Heart left ventricle (tissue), 16 donors: Measurements from ENCODE around the gene ZNF771. TPM values are rescaled to one million over a fixed set of nuclear protein-coding genes. Genes with fewer than 3 reads are reported as not detected.

ENCODE experiments used
- ATAC-seq, 4 donors: fragments of 200-7000 bp; cut with Tn5 transposase; one replicate each; pipeline ENCODE4 v1.9.1; 2020 to 2022; ENCODE audit warnings: moderate library complexity in 4 of 4, mild to moderate bottlenecking in 3 of 4, moderate number of reproducible peaks in 1 of 4
- DNase-seq, 5 donors: peaks; one replicate each; pipeline ENCODE4 v3.0.0-alpha.2; 2020
- H3K27ac ChIP-seq, 12 donors: fragments of 200-600 bp; sonication (generic) in 4 of 12; one replicate each; pipeline versions ENCODE4 v1.5.0 to v1.8.0; 2016 to 2022; ENCODE audit warnings: mild to moderate bottlenecking in 2 of 12
- H3K27me3 ChIP-seq, 9 donors: fragments of 200-600 bp; sonication (generic) in 2 of 9; one replicate each; pipeline versions ENCODE4 v1.5.1 to v1.8.0; 2016 to 2022; ENCODE audit warnings: mild to moderate bottlenecking in 3 of 9
- H3K36me3 ChIP-seq, 9 donors: fragments of 200-600 bp; sonication (generic) in 2 of 9; one replicate each; pipeline versions ENCODE4 v1.5.0 to v1.8.0; 2018 to 2022; ENCODE audit warnings: mild to moderate bottlenecking in 2 of 9
- H3K4me1 ChIP-seq, 12 donors: fragments of 200-600 bp; sonication (generic) in 4 of 12; one replicate each; pipeline versions ENCODE4 v1.5.0 to v1.8.0; 2016 to 2022; ENCODE audit warnings: mild to moderate bottlenecking in 3 of 12
- H3K4me3 ChIP-seq, 12 donors: fragments of 200-600 bp; sonication (generic) in 4 of 12; one replicate each; pipeline versions ENCODE4 v1.5.0 to v1.8.0; 2017 to 2022; ENCODE audit warnings: mild to moderate bottlenecking in 9 of 12, moderate library complexity in 4 of 12
- H3K9me3 ChIP-seq, 12 donors: fragments of 200-600 bp; sonication (generic) in 4 of 12; one replicate each; pipeline versions ENCODE4 v1.5.0 to v1.8.0; 2016 to 2022; ENCODE audit warnings: mild to moderate bottlenecking in 1 of 12
- POLR2A ChIP-seq, 2 donors: fragments of 450-650 bp; IDR thresholded peaks; one replicate each; pipeline ENCODE4 v1.6.1; 2017; ENCODE audit warnings: antibody characterized with exemption in 2 of 2, mild to moderate bottlenecking in 2 of 2, moderate library complexity in 2 of 2
- WGBS, 4 donors: extraction: QIAGEN DNeasy Blood & Tissue Kit in 2 of 4; methylation state at CpG; one replicate each; pipeline versions ENCODE4 v1.1.5 to v1.1.7; 2013 to 2018; 5-methylcytosine and 5-hydroxymethylcytosine counted together
- intact Hi-C, 10 donors: fragments of 100-400 bp; cut with DNase I; formaldehyde crosslinking; loops; one replicate each; pipeline versions ENCODE4 v1.11.1 to v1.14.2; 2022
- polyA plus RNA-seq, 2 donors: library from polyadenylated mRNA; stranded (reverse); fragments of 200-250 nt; gene quantifications; one replicate each; pipeline ENCODE4 v1.2.3, GENCODE V29; 2013
- total RNA-seq, 9 donors: library from RNA; depleted of rRNA in 2 of 9; stranded (reverse); fragments of >200 nt in 2 of 9; fragmentation: NEBNext Ultra II Directional in 3 of 9; extraction: Animal tissue kit (Norgen Biotek cat#: 25700) in 3 of 9; gene quantifications; one replicate each; pipeline versions ENCODE4 v1.1.0 to v1.2.4, GENCODE V29; 2016 to 2023
- TF ChIP-seq, protein P1 (sequence below), 12 donors: fragments of 200-600 bp; sonication (generic) in 4 of 12; IDR thresholded peaks; one replicate each; pipeline versions ENCODE4 v1.5.0 to v1.8.0; 2018 to 2022; ENCODE audit warnings: antibody characterized with exemption in 12 of 12, mild to moderate bottlenecking in 5 of 12
- donor health status: ischemic (EF 13 %, LVEDD 7.1; RV severe dilation, severe dysfunction).
- donor health status: healthy with polysubstance abuse.
- donor health status: DM: no; HTN: yes; CAD: no.
- donor health status: DM: no; HTN: no; CAD: no.
- donor health status: ischemic (EF 25% LVEDD 6.9; RV normal size, moderate dysfunction).
- donor health status: ischemic (EF 25% LVEDD 5.7; RV mildly dilated, moderate dysfunction).
- donor health status: healthy.
- donor health status: DM: yes; HTN: yes; CAD: no.
- donor health status: ischemic (EF 35%, LVEDD 5.7; RV mildly dilated, moderate dysfunction).
- donor health status: nonischemic (EF 11% LVEDD 7.7; RV severe dilation, severe dysfunction).
- donor health status: DM: yes; HTN: yes; CAD: no.
- donor health status: PGD.
- donor health status: ischemic (EF 29% LVEDD 5.4; RV normal size, mild dysfunction).
- donor health status: nonischemic (EF 23%, LVEDD 6.1; RV moderate dilation, normal function).

ZNF771 gene
- total and polyA plus RNA-seq, 11 donors = 4.4 to 18.8 (median 6.8) TPM

DNA sequence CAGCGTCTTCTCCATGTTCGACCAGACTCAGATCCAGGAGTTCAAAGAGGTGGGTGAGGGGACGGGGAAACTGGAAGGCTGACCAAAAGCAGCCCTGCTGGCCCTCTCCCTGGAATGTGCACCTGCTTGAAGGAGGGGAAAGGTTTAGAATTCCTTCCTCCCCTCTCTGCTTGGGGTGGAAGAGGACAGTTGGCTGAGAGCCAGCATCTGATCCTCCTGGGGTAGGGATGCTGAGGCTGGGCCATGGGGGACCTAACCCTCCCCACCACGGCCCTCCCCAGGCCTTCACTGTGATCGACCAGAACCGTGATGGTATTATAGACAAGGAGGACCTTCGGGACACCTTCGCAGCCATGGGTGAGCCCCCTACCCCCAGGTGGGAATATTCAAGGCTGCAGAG is 31.5 kb upstream of the ZNF771 start:
- Histone ChIP-seq H3K9me3 (no peaks in the 10 kb centered on the region), H3K36me3 (no peaks in the 10 kb centered on the region), H3K27ac (peak overlapping the region in 1 of 12 donors; percentile 99), H3K27me3 (no peaks in the 10 kb centered on the region), H3K4me3 (no peak overlapping the region), H3K4me1 (peaks cover 0 to 37% (median 22%) of the 10 kb centered on the region in 12 donors)
- DNase-seq = peak in 1 of 5 donors; percentile 24
- intact Hi-C loops = no loop called here
- ATAC-seq = no peak
- TF ChIP-seq, protein P1, sequence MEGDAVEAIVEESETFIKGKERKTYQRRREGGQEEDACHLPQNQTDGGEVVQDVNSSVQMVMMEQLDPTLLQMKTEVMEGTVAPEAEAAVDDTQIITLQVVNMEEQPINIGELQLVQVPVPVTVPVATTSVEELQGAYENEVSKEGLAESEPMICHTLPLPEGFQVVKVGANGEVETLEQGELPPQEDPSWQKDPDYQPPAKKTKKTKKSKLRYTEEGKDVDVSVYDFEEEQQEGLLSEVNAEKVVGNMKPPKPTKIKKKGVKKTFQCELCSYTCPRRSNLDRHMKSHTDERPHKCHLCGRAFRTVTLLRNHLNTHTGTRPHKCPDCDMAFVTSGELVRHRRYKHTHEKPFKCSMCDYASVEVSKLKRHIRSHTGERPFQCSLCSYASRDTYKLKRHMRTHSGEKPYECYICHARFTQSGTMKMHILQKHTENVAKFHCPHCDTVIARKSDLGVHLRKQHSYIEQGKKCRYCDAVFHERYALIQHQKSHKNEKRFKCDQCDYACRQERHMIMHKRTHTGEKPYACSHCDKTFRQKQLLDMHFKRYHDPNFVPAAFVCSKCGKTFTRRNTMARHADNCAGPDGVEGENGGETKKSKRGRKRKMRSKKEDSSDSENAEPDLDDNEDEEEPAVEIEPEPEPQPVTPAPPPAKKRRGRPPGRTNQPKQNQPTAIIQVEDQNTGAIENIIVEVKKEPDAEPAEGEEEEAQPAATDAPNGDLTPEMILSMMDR (IDR thresholded peaks at IDR 0.05) = no peak
- TF ChIP-seq POLR2A (IDR thresholded peaks at IDR 0.05) = no peak
- WGBS, 4 donors = 88 to 91% (median 90%) methylated on average over 8 of the region's 8 CpGs

DNA sequence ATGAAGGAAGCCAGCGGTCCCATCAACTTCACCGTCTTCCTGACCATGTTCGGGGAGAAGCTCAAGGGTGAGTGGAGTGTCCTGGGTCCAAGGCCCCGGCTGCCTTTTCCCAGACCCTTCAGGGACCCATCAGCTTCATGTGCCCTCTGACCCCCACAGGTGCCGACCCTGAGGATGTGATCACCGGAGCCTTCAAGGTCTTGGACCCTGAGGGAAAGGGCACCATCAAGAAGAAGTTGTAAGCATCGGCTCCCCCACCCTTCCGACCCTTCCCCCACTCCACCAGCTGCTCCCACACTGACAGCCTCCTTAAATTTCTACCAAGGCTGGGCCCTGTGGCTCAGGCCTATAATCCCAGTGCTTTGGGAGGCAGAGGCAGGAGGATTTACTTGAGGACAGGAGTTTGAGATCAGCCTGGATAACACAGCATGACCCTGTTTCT is 30.9 kb upstream of the ZNF771 start:
- Histone ChIP-seq H3K36me3 (no peaks in the 10 kb centered on the region), H3K27ac (peak overlapping the region in 2 of 12 donors; percentile 99 to 100), H3K4me1 (peaks cover 0 to 37% (median 20%) of the 10 kb centered on the region in 12 donors), H3K4me3 (no peak overlapping the region), H3K9me3 (no peaks in the 10 kb centered on the region), H3K27me3 (no peaks in the 10 kb centered on the region)
- DNase-seq = no peak
- TF ChIP-seq POLR2A (IDR thresholded peaks at IDR 0.05) = no peak
- TF ChIP-seq, protein P1 (IDR thresholded peaks at IDR 0.05) = no peak
- intact Hi-C loops = no loop called here
- 93 to 100% (median 95%) methylated on average over 2 to 8 of the region's 8 CpGs for WGBS, 4 donors
- no peak for ATAC-seq

DNA sequence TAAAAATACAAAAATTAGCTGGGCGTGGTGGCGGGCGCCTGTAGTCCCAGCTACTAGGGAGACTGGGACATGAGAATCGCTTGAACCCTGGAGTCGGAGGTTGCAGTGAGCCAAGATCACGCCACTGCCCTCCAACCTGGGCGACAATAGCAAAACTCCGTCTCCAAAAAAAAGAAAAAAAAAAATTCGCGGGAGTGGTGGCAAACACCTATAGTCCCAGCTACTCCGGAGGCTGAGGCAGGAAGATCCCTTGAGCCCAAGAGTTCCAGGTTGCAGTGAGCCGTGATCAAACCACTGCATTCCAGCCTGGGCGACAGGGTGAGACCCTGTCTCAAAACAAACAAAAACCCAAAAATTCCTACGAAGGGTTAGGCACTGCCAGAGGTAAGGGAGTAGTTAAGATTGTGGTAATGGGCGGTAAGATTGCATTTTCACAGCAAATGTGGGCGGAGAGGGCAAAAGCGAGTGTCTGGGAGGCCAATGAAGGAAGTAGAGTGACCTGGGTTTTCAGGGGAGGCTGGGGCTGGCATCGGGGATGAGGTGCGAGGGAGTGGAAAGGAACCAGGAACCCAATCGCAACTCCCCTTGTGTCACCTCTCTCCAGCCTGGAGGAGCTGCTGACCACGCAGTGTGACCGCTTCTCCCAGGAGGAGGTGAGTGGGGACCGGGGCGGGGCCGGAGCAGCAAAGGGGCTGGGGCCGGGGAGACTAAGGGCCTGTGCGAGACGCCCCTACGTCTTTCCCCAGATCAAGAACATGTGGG is 30.2 kb upstream of the ZNF771 start:
- peak overlapping the region; percentile 45 to 82 (median 70) for H3K4me3 ChIP-seq
- 46 to 50% (median 48%) methylated on average over 27 to 29 of the region's 29 CpGs for WGBS, 4 donors
- no peaks in the 10 kb centered on the region for H3K9me3 ChIP-seq
- intact Hi-C loops = no loop called here
- TF ChIP-seq POLR2A (IDR thresholded peaks at IDR 0.05) = no peak
- TF ChIP-seq, protein P1 (IDR thresholded peaks at IDR 0.05) = no peak
- peak in 1 of 5 donors; percentile 34 for DNase-seq
- peak overlapping the region; percentile 97 to 100 (median 99) for H3K27ac ChIP-seq
- H3K27me3 ChIP-seq = no peaks in the 10 kb centered on the region
- no peaks in the 10 kb centered on the region for H3K36me3 ChIP-seq
- ATAC-seq = no peak
- H3K4me1 ChIP-seq = peaks cover 0 to 34% (median 16%) of the 10 kb centered on the region in 12 donors

DNA sequence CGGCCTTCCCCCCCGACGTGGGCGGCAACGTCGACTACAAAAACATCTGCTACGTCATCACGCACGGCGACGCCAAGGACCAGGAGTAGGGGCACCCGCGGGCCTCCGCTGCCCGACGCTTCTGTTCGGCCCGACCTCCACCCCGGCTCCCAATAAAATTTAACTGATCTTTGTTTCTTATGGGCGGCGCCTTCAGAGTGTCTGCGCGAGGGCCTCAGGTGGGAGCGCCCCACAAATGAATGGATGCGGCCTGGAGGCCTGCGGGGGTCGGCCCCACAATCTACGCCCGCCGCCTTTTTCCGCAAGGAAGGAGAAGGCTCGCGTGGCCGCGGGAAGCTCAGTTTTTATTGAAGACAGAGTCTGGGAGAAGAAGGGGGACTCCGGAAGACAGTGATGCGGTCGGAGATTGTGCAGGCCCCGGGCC is 29.6 kb upstream of the ZNF771 start:
- H3K36me3 ChIP-seq = no peaks in the 10 kb centered on the region
- no peaks in the 10 kb centered on the region for H3K27me3 ChIP-seq
- ATAC-seq (peak; percentile 70 to 78 (median 74)), DNase-seq (peak; percentile 93 to 98 (median 96))
- peaks cover 0 to 37% (median 15%) of the 10 kb centered on the region in 12 donors for H3K4me1 ChIP-seq
- H3K4me3 ChIP-seq = peak overlapping the region; percentile 45 to 82 (median 70)
- intact Hi-C loops = loop anchor here in 4 of 10 donors (1.0 to 2.0 kb wide), 3 partner anchors 17 to 29 kb away; partner anchors contain the start of genes ZNF48 (in 3 of the 4) and ZNF771 (in 1 of the 4)
- whole genome bisulfite sequencing, 4 donors = 0 to 1% (median 0%) methylated on average over 32 to 39 of the region's 39 CpGs
- H3K27ac ChIP-seq = peak overlapping the region; percentile 97 to 100 (median 99)
- TF ChIP-seq, protein P1 (IDR thresholded peaks at IDR 0.05) = no peak
- TF ChIP-seq POLR2A (IDR thresholded peaks at IDR 0.05) = peak in 1 of 2 donors; percentile 39
- H3K9me3 ChIP-seq = no peaks in the 10 kb centered on the region
